SK-N-SH (cell line): ENCODE results near the gene LTA4H. TPM values are rescaled to one million over a fixed set of nuclear protein-coding genes. Genes with fewer than 3 reads are reported as not detected.

ENCODE experiments used
- CTCF ChIA-PET: fragments of 300-600, 350-600 bp; formaldehyde crosslinking; extraction: SDS; loops from one replicate; lab custom pipeline; 2021; lab: Yijun Ruan, JAX
- POLR2A ChIA-PET: fragments of 350-600 bp; sonication (Branson Sonifier 250); formaldehyde crosslinking; extraction: SDS; loops from one replicate; lab custom pipeline; 2020; ENCODE audit warnings: antibody characterized with exemption, inconsistent platforms; lab: Yijun Ruan, JAX
- DNase-seq: peaks from one replicate; pipeline ENCODE4 v3.0.0; 2012
- H2AFZ ChIP-seq: fragments of 200-600 bp; sonication (generic); 2 replicates; pipeline ENCODE4 v1.8.1; 2016; ENCODE audit warnings: antibody characterized with exemption, mild to moderate bottlenecking, low read depth
- H3F3A ChIP-seq: fragments of 200-600 bp; sonication (generic); replicated peaks from 2 replicates; pipeline ENCODE3; 2016; ENCODE audit warnings: antibody characterized with exemption, mild to moderate bottlenecking; ENCODE audit not compliant: insufficient read depth
- H3K27ac ChIP-seq, 2 experiments: fragments of 200-500 bp in 1 of 2; fragments of 200-600 bp in 1 of 2; sonication (Bioruptor generic) in 1 of 2; sonication (generic), shearing (Covaris generic) in 1 of 2; 2 replicates each; pipeline versions ENCODE4 v1.5.1 to v1.6.1; 2014 to 2016; ENCODE audit warnings: low read depth in 2 of 2, inconsistent platforms in 1 of 2, low read length in 1 of 2, mild to moderate bottlenecking in 1 of 2, mixed read lengths in 1 of 2
- H3K27me3 ChIP-seq: fragments of 200-600 bp; sonication (generic), shearing (Covaris generic); 2 replicates; pipeline ENCODE4 v1.6.1; 2016; ENCODE audit warnings: mixed run types; ENCODE audit not compliant: insufficient read depth
- H3K36me3 ChIP-seq, 2 experiments: fragments of 200-500 bp in 1 of 2; fragments of 200-600 bp in 1 of 2; sonication (Bioruptor generic) in 1 of 2; sonication (generic) in 1 of 2; replicated peaks in 1 of 2; 2 replicates each; pipeline versions ENCODE3 to v1.5.1; 2014 to 2016; ENCODE audit warnings: low read length in 1 of 2, mild to moderate bottlenecking in 1 of 2; ENCODE audit not compliant: insufficient read depth in 2 of 2, control insufficient read depth in 1 of 2
- H3K4me1 ChIP-seq, 2 experiments: fragments of 200-500 bp in 1 of 2; fragments of 200-600 bp in 1 of 2; sonication (Bioruptor generic) in 1 of 2; sonication (generic), shearing (Covaris generic) in 1 of 2; 2 replicates each; pipeline versions ENCODE4 v1.5.1 to v1.6.1; 2014 to 2016; ENCODE audit warnings: low read depth in 1 of 2, low read length in 1 of 2, mixed run types in 1 of 2; ENCODE audit not compliant: insufficient read depth in 2 of 2, control insufficient read depth in 1 of 2
- H3K4me2 ChIP-seq: fragments of 200-600 bp; sonication (generic), shearing (Covaris generic); 2 replicates; pipeline ENCODE4 v1.6.1; 2017; ENCODE audit warnings: mixed run types
- H3K4me3 ChIP-seq, 2 experiments: fragments of 200-500 bp in 1 of 2; fragments of 200-600 bp in 1 of 2; sonication (Bioruptor generic) in 1 of 2; sonication (generic), shearing (Covaris generic) in 1 of 2; 2 replicates each; pipeline versions ENCODE4 v1.5.1 to v1.8.1; 2014 to 2016; ENCODE audit warnings: low read depth in 2 of 2, inconsistent platforms in 1 of 2, low read length in 1 of 2, mild to moderate bottlenecking in 1 of 2, mixed read lengths in 1 of 2, moderate library complexity in 1 of 2
- H3K79me2 ChIP-seq: fragments of 200-600 bp; sonication (generic); 2 replicates; pipeline ENCODE4 v1.8.1; 2017; ENCODE audit warnings: mild to moderate bottlenecking; ENCODE audit not compliant: insufficient read depth
- H3K9ac ChIP-seq: fragments of 200-600 bp; sonication (generic); 2 replicates; pipeline ENCODE4 v1.6.1; 2017; ENCODE audit warnings: mixed run types
- H3K9me2 ChIP-seq: fragments of 200-600 bp; sonication (generic); 2 replicates; pipeline ENCODE4 v1.6.1; 2017; ENCODE audit warnings: mixed run types
- H3K9me3 ChIP-seq: fragments of 200-600 bp; sonication (generic); 2 replicates; pipeline ENCODE4 v1.6.1; 2017; ENCODE audit warnings: mixed run types, mild to moderate bottlenecking, moderate library complexity
- H4K20me1 ChIP-seq: fragments of 200-600 bp; sonication (generic); 2 replicates; pipeline ENCODE4 v1.6.1; 2017; ENCODE audit warnings: mild to moderate bottlenecking, mixed run types; ENCODE audit not compliant: insufficient read depth
- CTCF ChIP-seq: fragments of 200-600 bp; sonication (generic); IDR thresholded peaks from 2 replicates; pipeline ENCODE4 v1.6.1; 2017; ENCODE audit warnings: antibody characterized with exemption, mild to moderate bottlenecking, moderate library complexity
- EZH2phosphoT487 ChIP-seq: fragments of 200-600 bp; sonication (generic); IDR thresholded peaks from 2 replicates; pipeline ENCODE4 v1.6.1; 2017; ENCODE audit warnings: low read depth, mixed run types, mild to moderate bottlenecking, antibody characterized with exemption, moderate library complexity, borderline replicate concordance
- FOSL2 ChIP-seq: IDR thresholded peaks from 2 replicates; pipeline ENCODE4 v1.4.0; 2012; ENCODE audit warnings: low read depth, mild to moderate bottlenecking, moderate library complexity, borderline replicate concordance
- MEF2A ChIP-seq: IDR thresholded peaks from 2 replicates; pipeline ENCODE4 v1.4.0; 2012; ENCODE audit warnings: low read depth, borderline replicate concordance
- MXI1 ChIP-seq: IDR thresholded peaks from 2 replicates; pipeline ENCODE4 v1.6.1; 2012; ENCODE audit warnings: mild to moderate bottlenecking, low read depth, low read length, improper control_type of control experiment
- NFIC ChIP-seq: IDR thresholded peaks from 2 replicates; pipeline ENCODE4 v1.4.0; 2012; ENCODE audit warnings: borderline replicate concordance
- NRF1 ChIP-seq: IDR thresholded peaks from 2 replicates; pipeline ENCODE4 v1.6.1; 2012; ENCODE audit warnings: low read depth, mild to moderate bottlenecking, low read length
- PBX3 ChIP-seq: IDR thresholded peaks from 2 replicates; pipeline ENCODE4; 2012
- REST ChIP-seq: IDR thresholded peaks from 2 replicates; pipeline ENCODE4 v1.6.1; 2012; ENCODE audit warnings: mild to moderate bottlenecking, low read depth, low read length, moderate library complexity
- RXRA ChIP-seq: IDR thresholded peaks from 2 replicates; pipeline ENCODE4 v1.4.0; 2012; ENCODE audit warnings: low read depth, mild to moderate bottlenecking, borderline replicate concordance
- SMC3 ChIP-seq: IDR thresholded peaks from 2 replicates; pipeline ENCODE4 v1.6.1; 2012; ENCODE audit warnings: low read depth, low read length, improper control_type of control experiment
- TAF1 ChIP-seq: IDR thresholded peaks from 2 replicates; pipeline ENCODE4 v1.6.1; 2012; ENCODE audit warnings: low read depth, mild to moderate bottlenecking, low read length, moderate library complexity, borderline replicate concordance
- USF1 ChIP-seq: IDR thresholded peaks from 2 replicates; pipeline ENCODE4 v1.4.0; 2012; ENCODE audit warnings: low read depth, borderline replicate concordance
- WGBS: methylation state at CpG from one replicate; pipeline ENCODE4 v1.1.6; 2017; ENCODE audit warnings: low lambda C conversion rate; 5-methylcytosine and 5-hydroxymethylcytosine counted together
- polyA plus RNA-seq, 3 experiments: library from polyadenylated mRNA; depleted of rRNA; stranded (reverse); fragments of >200 nt; gene quantifications; 2 replicates each; pipeline ENCODE4 v1.2.3, GENCODE V29; 2012

The LTA4H gene
- polyA plus RNA-seq, 1 of the 3 experiments (the other 2 are of a cell fraction): 55.9 TPM

GRCh38 chr12:95960241-95960640 is 75.1 kb downstream of the LTA4H start:
- no peaks in the 10 kb centered on the region for H3K36me3 ChIP-seq
- no peak for TF ChIP-seq USF1
- no peak for TF ChIP-seq CTCF
- TF ChIP-seq EZH2phosphoT487: no peak
- no peak for TF ChIP-seq PBX3
- no peak for TF ChIP-seq FOSL2
- TF ChIP-seq RXRA: no peak
- no peak for TF ChIP-seq TAF1
- no peak for TF ChIP-seq NRF1
- no peak for TF ChIP-seq REST
- TF ChIP-seq MEF2A: no peak
- no peak for TF ChIP-seq NFIC
- TF ChIP-seq SMC3: no peak
- TF ChIP-seq MXI1: no peak
- TF ChIP-seq, all 33 proteins: peak for 0
- Histone ChIP-seq H3K4me1 (no peaks in the 10 kb centered on the region), H3K4me2 (no peak overlapping the region), H3F3A (no peaks in the 10 kb centered on the region), H3K4me3 (no peak overlapping the region), H3K27me3 (no peaks in the 10 kb centered on the region), H4K20me1 (no peaks in the 10 kb centered on the region), H3K27ac (no peak overlapping the region), H3K9me2 (no peaks in the 10 kb centered on the region), H3K9ac (no peak overlapping the region), H2AFZ (no peak overlapping the region), H3K79me2 (no peaks in the 10 kb centered on the region), H3K9me3 (no peaks in the 10 kb centered on the region)
- ChIA-PET CTCF (interaction anchor here (0.7 to 10.3 kb wide), 4 partner anchors 16 to 45 kb away, joined by 3 to 105 read pairs (median 13); no protein-coding TSS in a partner anchor), POLR2A (no interaction called here)
- DNase-seq: no peak
- 41% methylated on average over 5 of the region's 5 CpGs for WGBS
